ENCODE results near the gene SBK3.

GRCh38 chr19:55539090-55539984 is 6.0 kb downstream of the SBK3 start:
- no peak for TF ChIP-seq GATA3 (IDR thresholded peaks at IDR 0.05; ENCODE audit: low read depth, low read length)
- no peak for TF ChIP-seq GATA2 (IDR thresholded peaks at IDR 0.05; ENCODE audit: low read depth, low read length)
